SU-DHL-6 (cell line): ENCODE measurements around the gene WDR37.

Source experiments
- H2AFZ ChIP-seq: fragments of 200-600 bp; sonication (generic); 2 replicates; pipeline ENCODE4 v1.6.1; 2014; ENCODE audit warnings: low read depth, mild to moderate bottlenecking, moderate library complexity, mixed read lengths, antibody characterized with exemption, low read length; ENCODE audit not compliant: severe bottlenecking
- H3F3A ChIP-seq: fragments of 200-600 bp; shearing (Covaris generic); 2 replicates; pipeline ENCODE4 v1.6.0; 2016; ENCODE audit warnings: antibody characterized with exemption, mild to moderate bottlenecking; ENCODE audit not compliant: insufficient read depth
- H3K27ac ChIP-seq: fragments of 200-600 bp; sonication (generic); 2 replicates; pipeline ENCODE4 v1.5.1; 2016; ENCODE audit warnings: low read depth, mild to moderate bottlenecking, low read length, moderate library complexity, mixed read lengths
- H3K27me3 ChIP-seq: fragments of 200-600 bp; sonication (generic), shearing (Covaris generic); 2 replicates; pipeline ENCODE4 v1.6.0; 2014; ENCODE audit warnings: mild to moderate bottlenecking, low read length
- H3K36me3 ChIP-seq: fragments of 200-600 bp; sonication (generic); 2 replicates; pipeline ENCODE4 v1.6.1; 2014; ENCODE audit warnings: mild to moderate bottlenecking, low read length, mixed read lengths
- H3K4me2 ChIP-seq: fragments of 300-600, 200-600 bp; shearing (Covaris generic), sonication (generic); 2 replicates; pipeline ENCODE4 v1.6.0; 2014; ENCODE audit warnings: low read length, low read depth, mild to moderate bottlenecking; ENCODE audit not compliant: poor library complexity, severe bottlenecking
- H3K4me3 ChIP-seq: fragments of 200-600 bp; sonication (generic); 2 replicates; pipeline ENCODE4 v1.5.1; 2014; ENCODE audit warnings: antibody characterized with exemption, low read length, mild to moderate bottlenecking, mixed read lengths; ENCODE audit not compliant: insufficient read depth, poor library complexity, severe bottlenecking
- H3K79me2 ChIP-seq: fragments of 200-600 bp; sonication (generic); 2 replicates; pipeline ENCODE4 v1.6.1; 2014; ENCODE audit warnings: mild to moderate bottlenecking, low read length, moderate library complexity; ENCODE audit not compliant: insufficient read depth
- H3K9ac ChIP-seq: fragments of 200-600 bp; sonication (generic); 2 replicates; pipeline ENCODE4 v1.7.0; 2014; ENCODE audit warnings: mild to moderate bottlenecking, low read length
- H3K9me2 ChIP-seq: fragments of 200-600 bp; sonication (generic); replicated peaks from 2 replicates; pipeline ENCODE4 v1.6.1; 2014; ENCODE audit warnings: low read length; ENCODE audit not compliant: insufficient read depth
- H3K9me3 ChIP-seq: fragments of 200-600 bp; sonication (generic); 2 replicates; pipeline ENCODE4 v1.6.1; 2014; ENCODE audit warnings: low read length, mixed read lengths; ENCODE audit not compliant: insufficient read depth
- H4K20me1 ChIP-seq: fragments of 200-600 bp; sonication (generic); 2 replicates; pipeline ENCODE4 v1.6.1; 2014; ENCODE audit warnings: low read depth, mild to moderate bottlenecking, antibody characterized with exemption, low read length, moderate library complexity, mixed read lengths
- EZH2phosphoT487 ChIP-seq: fragments of 200-600 bp; sonication (generic), shearing (Covaris generic); conservative IDR thresholded peaks from 2 replicates; pipeline ENCODE4 v1.6.1; 2018; ENCODE audit warnings: mild to moderate bottlenecking, antibody characterized with exemption, low read length, moderate library complexity, mixed read lengths
- TF ChIP-seq, protein P1 (sequence below): fragments of 200-600 bp; sonication (generic); IDR thresholded peaks from one replicate; pipeline ENCODE4 v1.5.1; 2017; ENCODE audit warnings: antibody characterized with exemption, mild to moderate bottlenecking, low read length, moderate library complexity; ENCODE audit not compliant: insufficient read depth, poor library complexity, severe bottlenecking

Gene WDR37

DNA sequence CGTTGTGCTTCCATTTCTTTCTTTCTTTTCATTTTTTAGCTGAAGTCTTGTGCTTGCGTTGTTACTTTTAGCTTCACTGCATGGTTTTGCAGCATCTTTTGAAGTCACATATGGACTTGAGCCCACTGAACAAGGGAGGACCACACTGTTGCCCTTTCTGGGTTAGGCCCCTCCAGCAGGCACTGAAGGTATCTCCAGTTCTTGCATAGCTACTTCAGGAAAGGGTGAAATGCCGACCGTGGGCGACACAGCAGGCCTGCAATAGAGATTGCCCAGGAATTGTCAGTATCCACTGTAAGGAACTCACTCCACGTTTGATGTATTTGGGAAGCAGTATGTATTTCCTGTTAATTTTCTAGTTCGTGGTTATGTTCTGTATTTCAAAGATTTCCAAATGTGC is 85.1 kb downstream of the WDR37 start:
- Histone ChIP-seq H3K79me2 (no peaks in the 10 kb centered on the region), H3K36me3 (no peaks in the 10 kb centered on the region), H3K27ac (no peak overlapping the region), H3K9me3 (no peaks in the 10 kb centered on the region), H4K20me1 (no peaks in the 10 kb centered on the region), H3K9ac (no peak overlapping the region), H2AFZ (no peak overlapping the region), H3K9me2 (no peaks in the 10 kb centered on the region), H3K4me2 (no peak overlapping the region), H3K4me3 (no peak overlapping the region), H3K27me3 (no peaks in the 10 kb centered on the region), H3F3A (no peaks in the 10 kb centered on the region)
- TF ChIP-seq EZH2phosphoT487 = no peak
- TF ChIP-seq, protein P1, sequence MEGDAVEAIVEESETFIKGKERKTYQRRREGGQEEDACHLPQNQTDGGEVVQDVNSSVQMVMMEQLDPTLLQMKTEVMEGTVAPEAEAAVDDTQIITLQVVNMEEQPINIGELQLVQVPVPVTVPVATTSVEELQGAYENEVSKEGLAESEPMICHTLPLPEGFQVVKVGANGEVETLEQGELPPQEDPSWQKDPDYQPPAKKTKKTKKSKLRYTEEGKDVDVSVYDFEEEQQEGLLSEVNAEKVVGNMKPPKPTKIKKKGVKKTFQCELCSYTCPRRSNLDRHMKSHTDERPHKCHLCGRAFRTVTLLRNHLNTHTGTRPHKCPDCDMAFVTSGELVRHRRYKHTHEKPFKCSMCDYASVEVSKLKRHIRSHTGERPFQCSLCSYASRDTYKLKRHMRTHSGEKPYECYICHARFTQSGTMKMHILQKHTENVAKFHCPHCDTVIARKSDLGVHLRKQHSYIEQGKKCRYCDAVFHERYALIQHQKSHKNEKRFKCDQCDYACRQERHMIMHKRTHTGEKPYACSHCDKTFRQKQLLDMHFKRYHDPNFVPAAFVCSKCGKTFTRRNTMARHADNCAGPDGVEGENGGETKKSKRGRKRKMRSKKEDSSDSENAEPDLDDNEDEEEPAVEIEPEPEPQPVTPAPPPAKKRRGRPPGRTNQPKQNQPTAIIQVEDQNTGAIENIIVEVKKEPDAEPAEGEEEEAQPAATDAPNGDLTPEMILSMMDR = no peak

DNA sequence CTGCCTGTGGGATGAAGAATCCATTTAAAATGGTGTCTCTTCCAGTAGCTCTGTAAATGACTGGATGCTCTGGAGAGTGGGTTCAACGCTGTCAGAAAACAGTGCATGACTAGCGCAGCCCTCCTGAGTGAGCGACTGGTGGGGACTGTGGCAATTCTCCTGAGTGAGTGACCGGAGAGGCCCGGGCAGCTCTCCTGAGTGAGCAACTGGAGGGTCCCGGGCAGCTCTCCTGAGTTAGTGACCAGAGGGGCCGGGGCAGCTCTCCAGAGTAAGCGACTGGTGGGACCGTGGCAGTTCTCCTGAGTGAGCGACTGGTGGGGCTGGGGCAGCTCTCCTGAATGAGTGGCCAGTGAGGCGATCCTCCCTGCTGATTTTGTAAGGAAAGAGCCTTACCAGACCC is 85.5 kb downstream of the WDR37 start:
- no peak overlapping the region for H3K4me3 ChIP-seq
- no peaks in the 10 kb centered on the region for H3K9me2 ChIP-seq
- H3K27me3 ChIP-seq = no peaks in the 10 kb centered on the region
- no peaks in the 10 kb centered on the region for H3F3A ChIP-seq
- H3K4me2 ChIP-seq = no peak overlapping the region
- no peak overlapping the region for H2AFZ ChIP-seq
- no peak overlapping the region for H3K9ac ChIP-seq
- no peak overlapping the region for H3K27ac ChIP-seq
- H3K9me3 ChIP-seq = no peaks in the 10 kb centered on the region
- no peaks in the 10 kb centered on the region for H3K36me3 ChIP-seq
- H4K20me1 ChIP-seq = no peaks in the 10 kb centered on the region
- TF ChIP-seq, protein P1 = no peak
- no peak for TF ChIP-seq EZH2phosphoT487
- no peaks in the 10 kb centered on the region for H3K79me2 ChIP-seq

DNA sequence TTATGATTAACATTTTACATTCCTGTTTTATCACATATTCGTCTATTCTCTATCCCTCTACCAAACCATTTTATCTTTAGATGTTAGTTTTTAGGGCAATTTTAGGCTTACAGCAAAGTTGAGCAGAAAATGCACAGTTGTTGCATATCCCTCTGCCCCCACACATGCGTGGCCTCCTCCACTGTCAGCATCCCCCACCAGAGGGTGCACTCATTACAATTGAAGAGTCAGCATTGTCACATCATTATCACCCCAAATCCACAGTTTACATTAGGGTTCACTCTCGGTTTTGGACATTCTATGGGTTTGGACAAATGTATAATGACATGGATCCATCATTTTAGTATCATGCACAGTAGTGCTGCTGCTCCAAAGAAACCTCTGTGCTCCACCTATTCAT is 86.4 kb downstream of the WDR37 start:
- no peak for TF ChIP-seq EZH2phosphoT487
- TF ChIP-seq, protein P1 = peak; percentile 32
- Histone ChIP-seq H3K9ac (no peak overlapping the region), H3K36me3 (no peaks in the 10 kb centered on the region), H4K20me1 (no peaks in the 10 kb centered on the region), H3K27ac (no peak overlapping the region), H3F3A (no peaks in the 10 kb centered on the region), H3K9me3 (no peaks in the 10 kb centered on the region), H3K4me3 (no peak overlapping the region), H2AFZ (no peak overlapping the region), H3K27me3 (no peaks in the 10 kb centered on the region), H3K4me2 (no peak overlapping the region), H3K9me2 (no peaks in the 10 kb centered on the region), H3K79me2 (no peaks in the 10 kb centered on the region)

DNA sequence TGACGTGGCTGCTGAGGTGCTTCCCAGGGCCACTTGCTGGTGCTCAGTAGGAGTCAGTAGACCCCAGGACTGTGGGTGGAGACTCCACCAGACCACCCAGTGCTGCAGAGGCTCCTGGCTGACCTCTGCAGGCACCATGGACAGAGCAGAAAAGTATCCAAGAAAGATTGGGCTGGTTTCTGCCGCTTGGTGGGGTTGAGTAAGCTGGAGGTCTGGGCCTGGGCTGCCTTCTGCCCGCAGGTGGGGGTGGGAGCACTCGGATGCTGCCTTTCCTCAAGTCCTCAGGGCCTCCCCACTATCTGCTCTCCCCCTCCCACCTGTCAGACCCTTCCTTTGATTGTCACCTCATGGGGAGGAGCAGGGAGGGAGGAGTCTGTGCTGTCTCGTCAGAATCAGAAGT is 91.6 kb downstream of the WDR37 start:
- TF ChIP-seq EZH2phosphoT487 = no peak
- TF ChIP-seq, protein P1 = no peak
- H3K27ac ChIP-seq = no peak overlapping the region
- H3K79me2 ChIP-seq = no peaks in the 10 kb centered on the region
- H3K36me3 ChIP-seq = no peaks in the 10 kb centered on the region
- no peak overlapping the region for H3K4me2 ChIP-seq
- no peaks in the 10 kb centered on the region for H4K20me1 ChIP-seq
- H3F3A ChIP-seq = no peaks in the 10 kb centered on the region
- H3K4me3 ChIP-seq = no peak overlapping the region
- no peaks in the 10 kb centered on the region for H3K9me3 ChIP-seq
- H3K9me2 ChIP-seq = no peaks in the 10 kb centered on the region
- no peak overlapping the region for H2AFZ ChIP-seq
- no peak overlapping the region for H3K9ac ChIP-seq
- H3K27me3 ChIP-seq = no peaks in the 10 kb centered on the region
